K562 (cell line): Measurements from ENCODE around the gene HTR5A. TPM values are rescaled to one million over a fixed set of nuclear protein-coding genes. Genes with fewer than 3 reads are reported as not detected.

ENCODE experiments used
- BCLAF1 ChIP-seq, 2 experiments: fragments of 450-650 bp in 1 of 2; IDR thresholded peaks; 2 replicates each; pipeline ENCODE4 v1.6.1; 2011 to 2017; ENCODE audit warnings: low read depth in 2 of 2, antibody characterized with exemption in 1 of 2, borderline replicate concordance in 1 of 2, low read length in 1 of 2, mild to moderate bottlenecking in 1 of 2, mixed read lengths in 1 of 2; ENCODE audit not compliant: control insufficient read depth in 1 of 2
- KDM2B ChIP-seq: fragments of 250-450 bp; sonication (Bioruptor Pico); IDR thresholded peaks from 2 replicates; pipeline ENCODE4 v1.8.0; 2021; ENCODE audit warnings: mild to moderate bottlenecking, moderate library complexity
- MEF2A ChIP-seq: IDR thresholded peaks from 2 replicates; pipeline ENCODE4 v1.6.1; 2011; ENCODE audit warnings: low read depth, mild to moderate bottlenecking, low read length, moderate library complexity; ENCODE audit not compliant: control insufficient read depth
- MYBL2 ChIP-seq, 2 experiments: fragments of 450-650 bp in 1 of 2; sonication (generic) in 1 of 2; formaldehyde crosslinking in 1 of 2; IDR thresholded peaks; 2 replicates each; pipeline versions ENCODE4 v1.6.1 to v1.8.1; 2017 to 2022; ENCODE audit warnings: borderline replicate concordance in 1 of 2, inconsistent platforms in 1 of 2, low read depth in 1 of 2, mild to moderate bottlenecking in 1 of 2, missing genetic modification reagents in 1 of 2, moderate library complexity in 1 of 2
- TFAM ChIP-seq: fragments of 250-450 bp; sonication (Bioruptor Pico); conservative IDR thresholded peaks from 2 replicates; pipeline ENCODE4 v1.5.0; 2021; ENCODE audit warnings: mild to moderate bottlenecking, moderate library complexity
- ZNF140 ChIP-seq: fragments of 250-450 bp; sonication (Bioruptor Pico); IDR thresholded peaks from 2 replicates; pipeline ENCODE4 v1.8.0; 2021; ENCODE audit warnings: moderate library complexity, mild to moderate bottlenecking, inconsistent platforms
- ZNF699 ChIP-seq: fragments of 250-450 bp; sonication (Bioruptor Pico); IDR thresholded peaks from 2 replicates; pipeline ENCODE4 v1.8.0; 2021; ENCODE audit warnings: mild to moderate bottlenecking, moderate library complexity; ENCODE audit not compliant: insufficient replicate concordance
- ZNF76 ChIP-seq: fragments of 250-450 bp; sonication (Bioruptor Pico); IDR thresholded peaks from 2 replicates; pipeline ENCODE4 v1.4.0; 2020; ENCODE audit warnings: mild to moderate bottlenecking, moderate library complexity, borderline replicate concordance
- ZNF778 ChIP-seq: fragments of 450-650 bp; formaldehyde crosslinking; IDR thresholded peaks from 2 replicates; pipeline ENCODE4 v1.4.0; 2020; ENCODE audit warnings: mild to moderate bottlenecking, moderate library complexity
- polyA plus RNA-seq, 8 experiments: library from polyadenylated mRNA; depleted of rRNA in 4 of 8; stranded (reverse) in 5 of 8; unstranded in 3 of 8; fragments of >200 nt; fragmentation: Nextera tagmentation in 2 of 8; fragmentation: Illumina TruSeq in 1 of 8; extraction: Ambion mirVana in 2 of 8; extraction: Trizol in 1 of 8; gene quantifications; 2 replicates each; pipeline versions ENCODE4 v1.2.1 to v1.2.3, GENCODE V29; 2011 to 2014; ENCODE audit warnings: inconsistent platforms in 1 of 8, missing spikeins in 1 of 8
- total RNA-seq, 7 experiments: library from RNA; depleted of rRNA in 6 of 7; stranded (reverse); fragments of >200 nt in 6 of 7; fragmentation: Illumina TruSeq in 2 of 7; extraction: Trizol in 2 of 7; gene quantifications; 2 replicates each; pipeline versions ENCODE4 v1.2.1 to v1.2.3, GENCODE V29; 2011 to 2021; ENCODE audit warnings: low replicate concordance in 1 of 7
- TF ChIP-seq, protein P1 (sequence below): IDR thresholded peaks from 3 replicates; pipeline ENCODE4 v1.6.1; 2011; ENCODE audit warnings: borderline replicate concordance, mild to moderate bottlenecking; ENCODE audit not compliant: insufficient read length, insufficient read depth
- TF ChIP-seq, protein P2 (sequence below): sonication (generic); formaldehyde crosslinking; IDR thresholded peaks from 2 replicates; pipeline ENCODE4 v1.8.0; 2023; ENCODE audit warnings: mild to moderate bottlenecking, missing genetic modification reagents
- TF ChIP-seq, protein P3 (sequence below), 3 experiments: fragments of 200-800 bp in 1 of 3; fragments of 250-450 bp in 1 of 3; fragments of 450-650 bp in 1 of 3; sonication (Bioruptor Pico) in 1 of 3; sonication (Bioruptor generic) in 1 of 3; formaldehyde crosslinking in 1 of 3; IDR thresholded peaks; 2 replicates each; pipeline versions ENCODE4 v1.6.1 to v1.8.0; 2016 to 2022; ENCODE audit warnings: mild to moderate bottlenecking in 2 of 3, missing genetic modification characterization in 2 of 3, missing compliant biosample characterization in 1 of 3, moderate library complexity in 1 of 3

HTR5A gene
- total and polyA plus RNA-seq, 9 of the 15 experiments (the other 6 are each of a cell fraction or from before 2014, with no cell fraction given), result 0.06 TPM; not detected in 8

DNA sequence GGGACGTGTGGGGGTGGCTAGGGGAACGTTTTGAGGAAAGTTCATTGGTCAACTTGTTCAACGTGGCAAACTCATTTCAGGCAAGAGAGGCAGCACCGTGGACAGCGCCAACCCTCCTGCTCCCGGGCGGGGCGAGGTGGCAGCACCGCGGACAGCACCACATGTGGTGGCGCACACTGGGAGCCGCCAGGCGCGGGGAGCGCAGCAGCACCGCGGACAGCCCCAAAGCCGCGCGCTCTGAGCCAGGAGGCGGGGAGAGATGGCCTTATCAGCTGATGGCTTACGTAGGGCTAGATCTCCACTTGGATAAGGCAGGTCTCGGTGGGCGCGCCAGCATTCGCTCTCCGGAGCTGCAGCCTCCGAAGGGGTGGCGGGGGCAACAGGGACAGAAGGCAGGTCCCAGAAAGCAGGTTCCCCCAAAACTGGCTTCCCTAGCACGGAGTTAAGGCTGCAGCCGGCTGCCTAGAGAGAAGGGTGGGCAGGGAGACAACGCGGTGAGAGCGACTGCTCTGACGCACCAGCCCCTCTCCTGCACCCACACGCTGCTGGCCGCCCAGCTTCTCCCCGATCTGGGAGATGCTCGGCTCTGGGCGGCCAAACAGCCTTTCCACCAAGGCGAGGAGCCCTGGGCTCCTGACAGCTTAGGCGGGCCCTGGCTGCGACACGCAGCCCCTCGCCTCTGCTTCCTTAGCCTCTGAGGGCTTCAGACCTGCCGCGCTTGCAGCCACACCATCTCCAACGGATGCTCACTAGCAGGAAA, at the start of gene HTR5A (continued):
- TF ChIP-seq BCLAF1 (IDR thresholded peaks at IDR 0.05; ENCODE audit: borderline replicate concordance in 1 of 2, control insufficient read depth in 1 of 2, low read depth in 2 of 2, low read length in 1 of 2), result no peak; a peak in 1 of 4 replicates
- TF ChIP-seq, protein P1, sequence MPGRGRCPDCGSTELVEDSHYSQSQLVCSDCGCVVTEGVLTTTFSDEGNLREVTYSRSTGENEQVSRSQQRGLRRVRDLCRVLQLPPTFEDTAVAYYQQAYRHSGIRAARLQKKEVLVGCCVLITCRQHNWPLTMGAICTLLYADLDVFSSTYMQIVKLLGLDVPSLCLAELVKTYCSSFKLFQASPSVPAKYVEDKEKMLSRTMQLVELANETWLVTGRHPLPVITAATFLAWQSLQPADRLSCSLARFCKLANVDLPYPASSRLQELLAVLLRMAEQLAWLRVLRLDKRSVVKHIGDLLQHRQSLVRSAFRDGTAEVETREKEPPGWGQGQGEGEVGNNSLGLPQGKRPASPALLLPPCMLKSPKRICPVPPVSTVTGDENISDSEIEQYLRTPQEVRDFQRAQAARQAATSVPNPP, result no peak
- no peak for TF ChIP-seq MEF2A
- TF ChIP-seq ZNF76, result peak; percentile 93
- no peak for TF ChIP-seq ZNF699 (CRISPR knock-in tag)
- TF ChIP-seq TFAM (CRISPR knock-in tag), result no peak
- TF ChIP-seq, protein P2, sequence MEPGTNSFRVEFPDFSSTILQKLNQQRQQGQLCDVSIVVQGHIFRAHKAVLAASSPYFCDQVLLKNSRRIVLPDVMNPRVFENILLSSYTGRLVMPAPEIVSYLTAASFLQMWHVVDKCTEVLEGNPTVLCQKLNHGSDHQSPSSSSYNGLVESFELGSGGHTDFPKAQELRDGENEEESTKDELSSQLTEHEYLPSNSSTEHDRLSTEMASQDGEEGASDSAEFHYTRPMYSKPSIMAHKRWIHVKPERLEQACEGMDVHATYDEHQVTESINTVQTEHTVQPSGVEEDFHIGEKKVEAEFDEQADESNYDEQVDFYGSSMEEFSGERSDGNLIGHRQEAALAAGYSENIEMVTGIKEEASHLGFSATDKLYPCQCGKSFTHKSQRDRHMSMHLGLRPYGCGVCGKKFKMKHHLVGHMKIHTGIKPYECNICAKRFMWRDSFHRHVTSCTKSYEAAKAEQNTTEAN (CRISPR knock-in tag), result peak; percentile 99
- TF ChIP-seq ZNF140, result peak; percentile 76; the same call in 1 of the 2 replicates
- peak; percentile 53; the same call in 1 of the 2 replicates for TF ChIP-seq KDM2B (CRISPR knock-in tag)
- TF ChIP-seq, protein P3, sequence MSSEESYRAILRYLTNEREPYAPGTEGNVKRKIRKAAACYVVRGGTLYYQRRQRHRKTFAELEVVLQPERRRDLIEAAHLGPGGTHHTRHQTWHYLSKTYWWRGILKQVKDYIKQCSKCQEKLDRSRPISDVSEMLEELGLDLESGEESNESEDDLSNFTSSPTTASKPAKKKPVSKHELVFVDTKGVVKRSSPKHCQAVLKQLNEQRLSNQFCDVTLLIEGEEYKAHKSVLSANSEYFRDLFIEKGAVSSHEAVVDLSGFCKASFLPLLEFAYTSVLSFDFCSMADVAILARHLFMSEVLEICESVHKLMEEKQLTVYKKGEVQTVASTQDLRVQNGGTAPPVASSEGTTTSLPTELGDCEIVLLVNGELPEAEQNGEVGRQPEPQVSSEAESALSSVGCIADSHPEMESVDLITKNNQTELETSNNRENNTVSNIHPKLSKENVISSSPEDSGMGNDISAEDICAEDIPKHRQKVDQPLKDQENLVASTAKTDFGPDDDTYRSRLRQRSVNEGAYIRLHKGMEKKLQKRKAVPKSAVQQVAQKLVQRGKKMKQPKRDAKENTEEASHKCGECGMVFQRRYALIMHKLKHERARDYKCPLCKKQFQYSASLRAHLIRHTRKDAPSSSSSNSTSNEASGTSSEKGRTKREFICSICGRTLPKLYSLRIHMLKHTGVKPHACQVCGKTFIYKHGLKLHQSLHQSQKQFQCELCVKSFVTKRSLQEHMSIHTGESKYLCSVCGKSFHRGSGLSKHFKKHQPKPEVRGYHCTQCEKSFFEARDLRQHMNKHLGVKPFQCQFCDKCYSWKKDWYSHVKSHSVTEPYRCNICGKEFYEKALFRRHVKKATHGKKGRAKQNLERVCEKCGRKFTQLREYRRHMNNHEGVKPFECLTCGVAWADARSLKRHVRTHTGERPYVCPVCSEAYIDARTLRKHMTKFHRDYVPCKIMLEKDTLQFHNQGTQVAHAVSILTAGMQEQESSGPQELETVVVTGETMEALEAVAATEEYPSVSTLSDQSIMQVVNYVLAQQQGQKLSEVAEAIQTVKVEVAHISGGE (CRISPR knock-in tag; IDR thresholded peaks at IDR 0.05), result peak in 2 of 3 experiments; percentile 46 to 90; a peak in 4 of 6 replicates
- no peak for TF ChIP-seq MYBL2 (IDR thresholded peaks at IDR 0.05; ENCODE audit: low read depth)
- TF ChIP-seq MYBL2 (CRISPR knock-in tag; IDR thresholded peaks at IDR 0.05; ENCODE audit: borderline replicate concordance), result peak; percentile 91
- no peak for TF ChIP-seq ZNF778
